Keratinocyte (primary cell): ENCODE data around the gene NFATC1. TPM values are rescaled to one million over a fixed set of nuclear protein-coding genes. Genes with fewer than 3 reads are reported as not detected.
A peak's percentile ranks its signal among the peaks of the same experiment; 100 is the strongest.

Experiments used
- DNase-seq: peaks from one replicate; pipeline ENCODE4 v3.0.0-alpha.2; 2011; ENCODE audit warnings: low read depth, missing footprints, low spot score
- FAIRE-seq: peaks from 2 replicates; lab custom pipeline; 2011; peaks lifted over from hg19 to GRCh38; lab: Jason Lieb, UNC
- H2AFZ ChIP-seq: 2 replicates; pipeline ENCODE4 v1.6.0; 2012; ENCODE audit warnings: low read length, control low read depth, inconsistent platforms; ENCODE audit not compliant: control insufficient read depth
- H3K27ac ChIP-seq: 2 replicates; pipeline ENCODE4 v1.5.1; 2011; ENCODE audit warnings: low read length; ENCODE audit not compliant: control insufficient read depth, insufficient read depth
- H3K27me3 ChIP-seq: 3 replicates; pipeline ENCODE4 v1.6.0; 2011; ENCODE audit warnings: low read length; ENCODE audit not compliant: control insufficient read depth, insufficient read depth; ENCODE audit errors: extremely low read depth
- H3K36me3 ChIP-seq, 2 experiments: 2 replicates in 1 of 2; 3 replicates in 1 of 2; pipeline ENCODE4 v1.5.1; 2011; ENCODE audit warnings: low read length in 2 of 2, mild to moderate bottlenecking in 1 of 2; ENCODE audit not compliant: control insufficient read depth in 2 of 2, insufficient read depth in 2 of 2; ENCODE audit errors: extremely low read depth in 1 of 2
- H3K4me1 ChIP-seq: 3 replicates; pipeline ENCODE4 v1.5.1; 2011; ENCODE audit warnings: low read length; ENCODE audit not compliant: control insufficient read depth, insufficient read depth; ENCODE audit errors: extremely low read depth
- H3K4me2 ChIP-seq: 3 replicates; pipeline ENCODE4 v1.6.0; 2011; ENCODE audit warnings: low read depth, low read length; ENCODE audit not compliant: control insufficient read depth, insufficient read depth; ENCODE audit errors: extremely low read depth
- H3K4me3 ChIP-seq, 3 experiments: fragments of 200-600 bp in 1 of 3; sonication (generic) in 1 of 3; 2 replicates in 2 of 3; 3 replicates in 1 of 3; pipeline ENCODE4 v1.5.1; 2011 to 2016; ENCODE audit warnings: low read length in 3 of 3, mild to moderate bottlenecking in 3 of 3, control low read depth in 2 of 3, inconsistent platforms in 1 of 3, low read depth in 1 of 3, mixed read lengths in 1 of 3, mixed run types in 1 of 3, moderate library complexity in 1 of 3; ENCODE audit not compliant: control insufficient read depth in 2 of 3, insufficient read depth in 2 of 3; ENCODE audit errors: extremely low read depth in 1 of 3
- H3K79me2 ChIP-seq: 2 replicates; pipeline ENCODE4 v1.6.0; 2012; ENCODE audit warnings: low read length; ENCODE audit not compliant: control insufficient read depth, insufficient read depth
- H3K9ac ChIP-seq: 3 replicates; pipeline ENCODE4 v1.6.0; 2011; ENCODE audit warnings: low read length; ENCODE audit not compliant: control insufficient read depth, insufficient read depth; ENCODE audit errors: extremely low read depth
- H3K9me1 ChIP-seq: 3 replicates; pipeline ENCODE4 v1.6.0; 2011; ENCODE audit warnings: low read length; ENCODE audit not compliant: control insufficient read depth, insufficient read depth; ENCODE audit errors: extremely low read depth
- H3K9me3 ChIP-seq: 2 replicates; pipeline ENCODE4 v1.5.1; 2012; ENCODE audit warnings: low read depth, low read length; ENCODE audit not compliant: control insufficient read depth
- H4K20me1 ChIP-seq: 3 replicates; pipeline ENCODE4 v1.6.0; 2011; ENCODE audit warnings: low read length; ENCODE audit not compliant: control insufficient read depth, insufficient read depth; ENCODE audit errors: extremely low read depth
- EZH2 ChIP-seq: IDR thresholded peaks from one replicate; pipeline ENCODE4 v1.6.1; 2012; ENCODE audit warnings: inconsistent platforms, mild to moderate bottlenecking, low read length, moderate library complexity
- dilution Hi-C: fragments of 300-500 bp; cut with MboI; formaldehyde crosslinking; loops from one replicate; pipeline ENCODE4 v1.7.0; 2020; ENCODE audit warnings: low sequenced_read_pairs; ENCODE audit not compliant: extremely low pct_ligation_motif_present
- polyA plus RNA-seq, 5 experiments: library from polyadenylated mRNA; depleted of rRNA in 3 of 5; stranded (reverse) in 3 of 5; stranded (forward) in 1 of 5; unstranded in 1 of 5; fragments of >200 nt; gene quantifications; 1 replicate in 1 of 5; 2 replicates in 3 of 5; 3 replicates in 1 of 5; pipeline versions ENCODE4 v1.2.1 to v1.2.3, GENCODE V29; 2011 to 2012; ENCODE audit warnings: missing spikeins in 2 of 5, low read depth in 1 of 5, low replicate concordance in 1 of 5
- TF ChIP-seq, protein P1 (sequence below), 3 experiments: IDR thresholded peaks in 1 of 3; conservative IDR thresholded peaks in 1 of 3; optimal IDR thresholded peaks in 1 of 3; 2 replicates in 2 of 3; 3 replicates in 1 of 3; pipeline versions ENCODE3 to v1.5.1; 2011; ENCODE audit warnings: low read length in 3 of 3, mild to moderate bottlenecking in 3 of 3, moderate library complexity in 2 of 3, control low read depth in 1 of 3, inconsistent platforms in 1 of 3; ENCODE audit not compliant: insufficient read depth in 2 of 3; ENCODE audit errors: extremely low read depth in 1 of 3

The NFATC1 gene
- polyA plus RNA-seq, 1 donor (not counting 4 experiments of a cell fraction or from before 2014, with no cell fraction given) = 0.77 TPM

DNA sequence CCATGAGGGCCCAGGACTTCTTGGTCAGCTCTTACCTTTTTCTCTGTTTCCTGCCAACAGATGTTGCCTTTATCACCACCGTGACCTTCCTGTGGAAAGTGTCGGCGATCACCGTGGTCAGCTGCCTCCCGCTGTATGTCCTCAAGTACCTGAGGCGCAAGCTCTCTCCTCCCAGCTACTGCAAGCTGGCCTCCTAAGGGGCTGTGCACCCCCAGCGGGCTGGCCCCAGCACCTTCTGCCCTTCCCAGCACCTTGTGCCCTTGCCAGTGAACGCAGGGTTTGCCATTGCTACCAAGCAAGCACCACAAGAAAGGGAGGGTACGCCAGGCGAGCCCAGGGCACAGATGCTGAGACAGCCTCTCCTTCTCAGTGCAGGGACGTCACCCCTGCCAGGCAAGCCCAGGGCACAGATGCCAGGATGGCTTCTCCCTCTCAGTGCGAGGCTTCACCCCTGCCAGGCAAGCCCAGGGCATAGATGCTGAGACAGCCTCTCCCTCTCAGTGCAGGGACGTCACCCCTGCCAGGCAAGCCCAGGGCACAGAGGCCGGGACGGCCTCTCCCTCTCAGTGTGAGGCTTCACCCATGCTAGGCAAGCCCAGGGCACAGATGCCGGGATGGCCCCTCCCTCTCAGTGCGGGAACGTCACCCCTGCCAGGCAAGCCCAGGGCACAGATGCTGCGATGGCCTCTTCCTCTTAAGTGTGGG lies 18.4 kb upstream of the NFATC1 start:
- FAIRE-seq (no peak), DNase-seq (no peak)
- peaks cover 4% of the 10 kb centered on the region for H3K4me1 ChIP-seq
- H4K20me1 ChIP-seq = peaks cover 5% of the 10 kb centered on the region
- H3K4me2 ChIP-seq = no peak overlapping the region
- dilution Hi-C loops = no loop called here
- peaks cover 0 to 6% of the 10 kb centered on the region in 2 experiments for H3K36me3 ChIP-seq
- TF ChIP-seq, protein P1, sequence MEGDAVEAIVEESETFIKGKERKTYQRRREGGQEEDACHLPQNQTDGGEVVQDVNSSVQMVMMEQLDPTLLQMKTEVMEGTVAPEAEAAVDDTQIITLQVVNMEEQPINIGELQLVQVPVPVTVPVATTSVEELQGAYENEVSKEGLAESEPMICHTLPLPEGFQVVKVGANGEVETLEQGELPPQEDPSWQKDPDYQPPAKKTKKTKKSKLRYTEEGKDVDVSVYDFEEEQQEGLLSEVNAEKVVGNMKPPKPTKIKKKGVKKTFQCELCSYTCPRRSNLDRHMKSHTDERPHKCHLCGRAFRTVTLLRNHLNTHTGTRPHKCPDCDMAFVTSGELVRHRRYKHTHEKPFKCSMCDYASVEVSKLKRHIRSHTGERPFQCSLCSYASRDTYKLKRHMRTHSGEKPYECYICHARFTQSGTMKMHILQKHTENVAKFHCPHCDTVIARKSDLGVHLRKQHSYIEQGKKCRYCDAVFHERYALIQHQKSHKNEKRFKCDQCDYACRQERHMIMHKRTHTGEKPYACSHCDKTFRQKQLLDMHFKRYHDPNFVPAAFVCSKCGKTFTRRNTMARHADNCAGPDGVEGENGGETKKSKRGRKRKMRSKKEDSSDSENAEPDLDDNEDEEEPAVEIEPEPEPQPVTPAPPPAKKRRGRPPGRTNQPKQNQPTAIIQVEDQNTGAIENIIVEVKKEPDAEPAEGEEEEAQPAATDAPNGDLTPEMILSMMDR (optimal IDR thresholded peaks at IDR 0.05 in 1 of 3, IDR thresholded peaks at IDR 0.05 in 1 of 3, conservative IDR thresholded peaks at IDR 0.05 in 1 of 3; ENCODE audit: extremely low read depth in 1 of 3, insufficient read depth in 2 of 3, low read length in 3 of 3) = no peak
- no peak for TF ChIP-seq EZH2
- no peak overlapping the region for H3K9ac ChIP-seq
- H3K79me2 ChIP-seq = no peaks in the 10 kb centered on the region
- no peaks in the 10 kb centered on the region for H3K9me1 ChIP-seq
- peaks cover 5% of the 10 kb centered on the region for H3K27me3 ChIP-seq
- H2AFZ ChIP-seq = no peak overlapping the region
- no peak overlapping the region for H3K4me3 ChIP-seq
- no peaks in the 10 kb centered on the region for H3K9me3 ChIP-seq
- no peak overlapping the region for H3K27ac ChIP-seq

DNA sequence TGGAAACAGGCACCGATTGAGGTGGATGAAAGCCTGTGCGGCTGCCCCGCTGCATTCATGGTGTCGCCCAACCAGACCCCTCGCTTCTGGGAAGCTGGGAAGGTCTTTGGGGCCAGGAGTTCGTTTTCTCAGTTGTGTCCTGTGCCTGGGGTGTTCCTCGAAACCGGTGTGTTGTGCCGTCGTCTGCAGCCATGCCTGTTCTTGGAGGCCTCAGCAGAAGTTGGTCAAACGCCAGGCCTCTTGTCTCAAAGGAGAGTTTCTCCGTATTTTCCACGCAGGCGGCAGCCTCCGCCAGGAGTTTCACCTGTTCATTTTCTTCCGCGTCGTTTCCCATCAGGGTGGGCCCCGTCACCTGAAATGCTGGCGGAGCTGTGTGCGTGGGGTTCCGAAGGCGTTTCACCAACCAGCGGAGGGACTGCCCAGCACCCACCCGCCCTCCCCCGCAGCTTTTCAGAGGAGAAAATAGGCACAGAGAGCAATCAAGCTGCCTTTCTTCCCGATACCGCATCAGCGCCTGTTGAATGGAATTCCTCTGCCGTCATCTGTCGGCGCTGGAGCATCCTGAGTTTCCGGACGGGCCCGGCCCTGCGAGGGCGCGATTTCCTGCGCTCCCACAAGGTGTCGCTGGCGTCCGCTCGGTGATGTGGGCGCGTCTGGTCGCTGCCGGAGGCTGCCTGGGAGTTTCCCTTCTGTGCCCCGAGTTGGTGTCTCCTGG lies 17.0 kb upstream of the NFATC1 start:
- H3K27me3 ChIP-seq = peaks cover 7% of the 10 kb centered on the region
- DNase-seq (no peak), FAIRE-seq (no peak)
- H3K36me3 ChIP-seq = peaks cover 0 to 6% of the 10 kb centered on the region in 2 experiments
- dilution Hi-C loops = no loop called here
- H3K9ac ChIP-seq = no peak overlapping the region
- peaks cover 4% of the 10 kb centered on the region for H3K4me1 ChIP-seq
- H3K27ac ChIP-seq = no peak overlapping the region
- TF ChIP-seq, protein P1 (optimal IDR thresholded peaks at IDR 0.05 in 1 of 3, IDR thresholded peaks at IDR 0.05 in 1 of 3, conservative IDR thresholded peaks at IDR 0.05 in 1 of 3; ENCODE audit: extremely low read depth in 1 of 3, insufficient read depth in 2 of 3, low read length in 3 of 3) = peak; percentile 87 to 99 (median 92)
- TF ChIP-seq EZH2 = no peak
- H3K4me3 ChIP-seq = no peak overlapping the region
- no peaks in the 10 kb centered on the region for H3K9me1 ChIP-seq
- no peaks in the 10 kb centered on the region for H3K9me3 ChIP-seq
- peak overlapping the region; percentile 48 for H3K4me2 ChIP-seq
- H3K79me2 ChIP-seq = no peaks in the 10 kb centered on the region
- H4K20me1 ChIP-seq = peaks cover 5% of the 10 kb centered on the region
- no peak overlapping the region for H2AFZ ChIP-seq
